Measurements from ENCODE around the gene NFX1.

GRCh38 chr9:33418090-33418489 lies 127.8 kb downstream of the NFX1 start:
- TF ChIP-seq ZNF274 (IDR thresholded peaks at IDR 0.05; ENCODE audit: insufficient read depth, insufficient read length) (no peak), ELK1 (IDR thresholded peaks at IDR 0.05; ENCODE audit: low read depth, low read length) (no peak), TCF7 (IDR thresholded peaks at IDR 0.05; ENCODE audit: borderline replicate concordance) (no peak)

Data from GM12878 (cell line).